Measurements from ENCODE around the gene GFY. TPM values are rescaled to one million over a fixed set of nuclear protein-coding genes. Genes with fewer than 3 reads are reported as not detected.

Gene GFY
- total RNA-seq, 1 donor from 2014 or later, result not detected

- Histone ChIP-seq H3K36me3 (ENCODE audit: insufficient read depth, low read length) (no peaks in the 10 kb centered on the region), H3K4me3 (ENCODE audit: insufficient read depth, low read depth, low read length) (no peak overlapping the region), H3K9me3 (ENCODE audit: insufficient read depth, low read depth, low read length) (no peaks in the 10 kb centered on the region), H3K9ac (ENCODE audit: low read length) (no peak overlapping the region), H3K79me2 (ENCODE audit: insufficient read depth, low read length) (no peaks in the 10 kb centered on the region), H3K27ac (ENCODE audit: low read depth, low read length) (no peak overlapping the region), H3K4me2 (ENCODE audit: low read length) (no peak overlapping the region), H4K20me1 (ENCODE audit: insufficient read depth, low read length) (peaks cover 7% of the 10 kb centered on the region), H3K4me1 (ENCODE audit: insufficient read depth, low read length) (peaks cover 4% of the 10 kb centered on the region), H3K27me3 (ENCODE audit: insufficient read depth, low read length) (peaks cover 61% of the 10 kb centered on the region), H2AFZ (ENCODE audit: low read depth, low read length) (no peak overlapping the region)
- TF ChIP-seq CTCF (IDR thresholded peaks at IDR 0.05; ENCODE audit: insufficient read depth, low read depth, low read length) (no peak), EZH2 (IDR thresholded peaks at IDR 0.05; ENCODE audit: insufficient read depth, low read length) (no peak)
- FAIRE-seq, result no peak
- H3K27me3 Mint-ChIP-seq (ENCODE audit: low read depth, unreplicated experiment), result peaks cover 79% of the 10 kb centered on the region
- H3K9me3 Mint-ChIP-seq (ENCODE audit: unreplicated experiment), result no peaks in the 10 kb centered on the region
- no peak overlapping the region for H3K4me3 Mint-ChIP-seq (ENCODE audit: unreplicated experiment)
- no peak overlapping the region for H3K27ac Mint-ChIP-seq (ENCODE audit: unreplicated experiment)
- H3K4me1 Mint-ChIP-seq (ENCODE audit: low read depth, unreplicated experiment), result peaks cover 4% of the 10 kb centered on the region
- H3K36me3 Mint-ChIP-seq (ENCODE audit: low read depth, unreplicated experiment), result peaks cover 3% of the 10 kb centered on the region
- no peak for DNase-seq (ENCODE audit: low read depth)
Observed at GRCh38 chr19:49418511-49418910, 6.7 kb upstream of the GFY start.

- DNase-seq (ENCODE audit: low read depth), result no peak
- H3K27ac Mint-ChIP-seq (ENCODE audit: unreplicated experiment), result no peak overlapping the region
- H3K36me3 Mint-ChIP-seq (ENCODE audit: low read depth, unreplicated experiment), result peaks cover 3% of the 10 kb centered on the region
- peaks cover 4% of the 10 kb centered on the region for H3K4me1 ChIP-seq (ENCODE audit: insufficient read depth, low read length)
- H3K27me3 ChIP-seq (ENCODE audit: insufficient read depth, low read length), result peaks cover 67% of the 10 kb centered on the region
- H3K36me3 ChIP-seq (ENCODE audit: insufficient read depth, low read length), result no peaks in the 10 kb centered on the region
- H3K4me1 Mint-ChIP-seq (ENCODE audit: low read depth, unreplicated experiment), result peaks cover 4% of the 10 kb centered on the region
- TF ChIP-seq EZH2 (IDR thresholded peaks at IDR 0.05; ENCODE audit: insufficient read depth, low read length) (no peak), CTCF (IDR thresholded peaks at IDR 0.05; ENCODE audit: insufficient read depth, low read depth, low read length) (no peak)
- no peaks in the 10 kb centered on the region for H3K9me3 Mint-ChIP-seq (ENCODE audit: unreplicated experiment)
- H4K20me1 ChIP-seq (ENCODE audit: insufficient read depth, low read length), result peaks cover 7% of the 10 kb centered on the region
- H3K9me3 ChIP-seq (ENCODE audit: insufficient read depth, low read depth, low read length), result no peaks in the 10 kb centered on the region
- no peak for FAIRE-seq
- H3K27me3 Mint-ChIP-seq (ENCODE audit: low read depth, unreplicated experiment), result peaks cover 79% of the 10 kb centered on the region
- no peak overlapping the region for H3K4me3 ChIP-seq (ENCODE audit: insufficient read depth, low read depth, low read length)
- H2AFZ ChIP-seq (ENCODE audit: low read depth, low read length), result no peak overlapping the region
- H3K27ac ChIP-seq (ENCODE audit: low read depth, low read length), result no peak overlapping the region
- H3K9ac ChIP-seq (ENCODE audit: low read length), result no peak overlapping the region
- no peak overlapping the region for H3K4me2 ChIP-seq (ENCODE audit: low read length)
- no peak overlapping the region for H3K4me3 Mint-ChIP-seq (ENCODE audit: unreplicated experiment)
- no peaks in the 10 kb centered on the region for H3K79me2 ChIP-seq (ENCODE audit: insufficient read depth, low read length)
Observed at GRCh38 chr19:49419173-49419572, 6.0 kb upstream of the GFY start.

GRCh38 chr19:49420227-49420626, 5.0 kb upstream of the GFY start:
- no peak for FAIRE-seq
- H3K27ac Mint-ChIP-seq (ENCODE audit: unreplicated experiment), result no peak overlapping the region

More at GRCh38 chr19:49420227-49420626, 5.0 kb upstream of the GFY start:
- peaks cover 86% of the 10 kb centered on the region for H3K27me3 Mint-ChIP-seq (ENCODE audit: low read depth, unreplicated experiment)
- no peaks in the 10 kb centered on the region for H3K9me3 Mint-ChIP-seq (ENCODE audit: unreplicated experiment)
- no peak for TF ChIP-seq EZH2 (IDR thresholded peaks at IDR 0.05; ENCODE audit: insufficient read depth, low read length)
- no peak for TF ChIP-seq CTCF (IDR thresholded peaks at IDR 0.05; ENCODE audit: insufficient read depth, low read depth, low read length)
- peak overlapping the region; percentile 16 for H3K4me3 Mint-ChIP-seq (ENCODE audit: unreplicated experiment)
- Histone ChIP-seq H2AFZ (ENCODE audit: low read depth, low read length) (no peak overlapping the region), H4K20me1 (ENCODE audit: insufficient read depth, low read length) (peaks cover 7% of the 10 kb centered on the region), H3K79me2 (ENCODE audit: insufficient read depth, low read length) (no peaks in the 10 kb centered on the region), H3K9ac (ENCODE audit: low read length) (no peak overlapping the region), H3K27ac (ENCODE audit: low read depth, low read length) (no peak overlapping the region), H3K27me3 (ENCODE audit: insufficient read depth, low read length) (peaks cover 78% of the 10 kb centered on the region), H3K4me3 (ENCODE audit: insufficient read depth, low read depth, low read length) (no peak overlapping the region), H3K9me3 (ENCODE audit: insufficient read depth, low read depth, low read length) (no peaks in the 10 kb centered on the region), H3K36me3 (ENCODE audit: insufficient read depth, low read length) (no peaks in the 10 kb centered on the region), H3K4me1 (ENCODE audit: insufficient read depth, low read length) (peaks cover 4% of the 10 kb centered on the region), H3K4me2 (ENCODE audit: low read length) (no peak overlapping the region)
- peaks cover 4% of the 10 kb centered on the region for H3K4me1 Mint-ChIP-seq (ENCODE audit: low read depth, unreplicated experiment)
- H3K36me3 Mint-ChIP-seq (ENCODE audit: low read depth, unreplicated experiment), result peaks cover 3% of the 10 kb centered on the region
- DNase-seq (ENCODE audit: low read depth), result no peak

All from astrocyte (in vitro differentiated cells and primary cell).